GM12878 (cell line): ENCODE results near the gene JAML. TPM values are rescaled to one million over a fixed set of nuclear protein-coding genes. Genes with fewer than 3 reads are reported as not detected.

Experiments
- ATAC-seq: fragments of 200-7000 bp; cut with Tn5 transposase; 3 replicates; pipeline ENCODE4 v1.9.1; 2020; ENCODE audit warnings: mild to moderate bottlenecking, moderate library complexity
- BruUV-seq: library from RNA; stranded (reverse); fragments of 400-500 nt; replicated peaks from 2 replicates; lab custom pipeline; 2021; lab: Mats Ljungman, UMichigan
- CTCF ChIA-PET: fragments of 300-600 bp; sonication (Branson Sonifier 250); formaldehyde crosslinking; extraction: SDS; loops from one replicate; lab custom pipeline; 2021; ENCODE audit warnings: inconsistent platforms; lab: Yijun Ruan, JAX
- POLR2A ChIA-PET: fragments of 350-600 bp; formaldehyde crosslinking; extraction: SDS; loops from one replicate; lab custom pipeline; 2021; ENCODE audit warnings: inconsistent platforms; lab: Charles Lee
- RAD21 ChIA-PET: fragments of 300-600 bp; sonication (Branson Sonifier 250); formaldehyde crosslinking; loops from one replicate; lab custom pipeline; 2023; ENCODE audit warnings: antibody characterized with exemption; ENCODE audit not compliant: unreplicated experiment; lab: Charles Lee
- SMC1A ChIA-PET: fragments of 300-600 bp; sonication (Branson Sonifier 250); formaldehyde crosslinking; loops from one replicate; lab custom pipeline; 2023; ENCODE audit not compliant: unreplicated experiment, uncharacterized antibody; lab: Charles Lee
- DNase-seq: peaks from one replicate; pipeline ENCODE4 v3.0.0-alpha.2; 2011; ENCODE audit warnings: low read depth, low spot score
- FAIRE-seq: peaks from 3 replicates; lab custom pipeline; 2011; peaks lifted over from hg19 to GRCh38; lab: Jason Lieb, UNC
- H2AFZ ChIP-seq: 2 replicates; pipeline ENCODE4 v1.6.0; 2011; ENCODE audit warnings: low read depth, low read length, control low read depth; ENCODE audit not compliant: control insufficient read depth
- H3K27ac ChIP-seq: 2 replicates; pipeline ENCODE4 v1.5.1; 2011; ENCODE audit warnings: control low read depth; ENCODE audit not compliant: control insufficient read depth, insufficient read depth
- H3K27me3 ChIP-seq, 2 experiments: replicated peaks in 1 of 2; 2 replicates each; pipeline versions ENCODE4 v1.6.0 to v1.6.1; 2011; ENCODE audit warnings: low read length in 1 of 2; ENCODE audit not compliant: control insufficient read depth in 2 of 2, insufficient read depth in 2 of 2
- H3K36me3 ChIP-seq, 2 experiments: 2 replicates each; pipeline ENCODE4 v1.5.1; 2011; ENCODE audit warnings: low read length in 1 of 2; ENCODE audit not compliant: control insufficient read depth in 2 of 2, insufficient read depth in 2 of 2
- H3K4me1 ChIP-seq: 2 replicates; pipeline ENCODE4 v1.6.1; 2011; ENCODE audit warnings: mild to moderate bottlenecking, low read length, moderate library complexity, mixed read lengths; ENCODE audit not compliant: control insufficient read depth, insufficient read depth
- H3K4me2 ChIP-seq: 2 replicates; pipeline ENCODE4 v1.6.0; 2011; ENCODE audit warnings: control low read depth; ENCODE audit not compliant: control insufficient read depth, insufficient read depth
- H3K4me3 ChIP-seq: fragments of 200-600 bp; sonication (generic); 2 replicates; pipeline ENCODE4 v1.5.1; 2016
- H3K79me2 ChIP-seq: 2 replicates; pipeline ENCODE4 v1.6.0; 2011; ENCODE audit warnings: low read length; ENCODE audit not compliant: control insufficient read depth, insufficient read depth
- H3K9ac ChIP-seq: 2 replicates; pipeline ENCODE4 v1.8.0; 2011; ENCODE audit warnings: low read length, control low read depth, mixed read lengths; ENCODE audit not compliant: control insufficient read depth, insufficient read depth
- H3K9me3 ChIP-seq: replicated peaks from 3 replicates; pipeline ENCODE4 v1.5.1; 2011; ENCODE audit warnings: mild to moderate bottlenecking, low read length; ENCODE audit not compliant: control insufficient read depth, insufficient read depth
- H4K20me1 ChIP-seq: 2 replicates; pipeline ENCODE4 v1.6.0; 2011; ENCODE audit not compliant: control insufficient read depth, insufficient read depth
- ESRRA ChIP-seq: IDR thresholded peaks from 2 replicates; pipeline ENCODE4 v1.6.1; 2012; ENCODE audit warnings: mild to moderate bottlenecking, low read length, improper control_type of control experiment
- IKZF2 ChIP-seq, 2 experiments: fragments of 450-650 bp; IDR thresholded peaks; 2 replicates each; pipeline ENCODE4 v1.6.1; 2017; ENCODE audit warnings: mild to moderate bottlenecking in 2 of 2, moderate library complexity in 2 of 2
- JUNB ChIP-seq: IDR thresholded peaks from 2 replicates; pipeline ENCODE4 v1.6.1; 2016; ENCODE audit warnings: antibody characterized with exemption, mild to moderate bottlenecking
- SIX5 ChIP-seq: IDR thresholded peaks from 2 replicates; pipeline ENCODE4 v1.6.1; 2011; ENCODE audit warnings: mild to moderate bottlenecking, low read depth, low read length, moderate library complexity; ENCODE audit not compliant: severe bottlenecking
- SUZ12 ChIP-seq: fragments of 200-600 bp; sonication (generic); IDR thresholded peaks from one replicate; pipeline ENCODE4 v1.6.1; 2018; ENCODE audit warnings: antibody characterized with exemption, mild to moderate bottlenecking; ENCODE audit not compliant: unreplicated experiment
- WGBS: methylation state at CpG from one replicate; pipeline ENCODE4 v1.1.6; 2016; ENCODE audit warnings: low lambda C conversion rate; ENCODE audit not compliant: insufficient replicate concordance, insufficient coverage; ENCODE audit errors: missing lambda C conversion rate; 5-methylcytosine and 5-hydroxymethylcytosine counted together
- in situ Hi-C: fragments of 300-500 bp; cut with MboI; formaldehyde crosslinking; loops from 9 replicates; pipeline ENCODE4 v1.14.3; 2018; ENCODE audit warnings: mixed read lengths
- intact Hi-C: fragments of 100-400 bp; cut with micrococcal nuclease; formaldehyde crosslinking; loops from one replicate; pipeline ENCODE4 v1.14.2; 2022; ENCODE audit not compliant: unreplicated experiment
- polyA plus RNA-seq, 11 experiments: library from polyadenylated mRNA; depleted of rRNA in 4 of 11; unstranded in 6 of 11; stranded (reverse) in 5 of 11; fragments of >200 nt; fragmentation: Nextera tagmentation in 4 of 11; fragmentation: Illumina TruSeq in 1 of 11; extraction: Ambion mirVana in 4 of 11; extraction: Trizol in 1 of 11; gene quantifications; 1 replicate in 1 of 11; 2 replicates in 10 of 11; pipeline versions ENCODE4 v1.2.1 to v1.2.3, GENCODE V29; 2011 to 2016; ENCODE audit warnings: inconsistent platforms in 2 of 11, missing spikeins in 2 of 11, low read depth in 1 of 11
- total RNA-seq, 4 experiments: library from RNA; depleted of rRNA in 3 of 4; stranded (reverse); fragments of >200 nt in 3 of 4; fragmentation: Illumina TruSeq in 1 of 4; extraction: Trizol in 1 of 4; gene quantifications; 2 replicates each; pipeline versions ENCODE4 v1.2.1 to v1.2.3, GENCODE V29; 2013 to 2021
- TF ChIP-seq, protein P1 (sequence below): IDR thresholded peaks from 2 replicates; pipeline ENCODE4 v1.6.1; 2012; ENCODE audit warnings: low read depth, low read length, improper control_type of control experiment
- TF ChIP-seq, protein P2 (sequence below): fragments of 450-650 bp; IDR thresholded peaks from 2 replicates; pipeline ENCODE4 v1.6.1; 2017; ENCODE audit warnings: low read depth, mild to moderate bottlenecking, moderate library complexity
- TF ChIP-seq, protein P3 (sequence below): fragments of 150-350 bp; IDR thresholded peaks from 2 replicates; pipeline ENCODE4 v1.6.1; 2014; ENCODE audit warnings: mild to moderate bottlenecking, low read depth, low read length

Gene JAML
- total and polyA plus RNA-seq, 10 of the 15 experiments (the other 5 are each of a cell fraction or from before 2014, with no cell fraction given), result 0.60 to 8.1 (median 3.5) TPM

DNA sequence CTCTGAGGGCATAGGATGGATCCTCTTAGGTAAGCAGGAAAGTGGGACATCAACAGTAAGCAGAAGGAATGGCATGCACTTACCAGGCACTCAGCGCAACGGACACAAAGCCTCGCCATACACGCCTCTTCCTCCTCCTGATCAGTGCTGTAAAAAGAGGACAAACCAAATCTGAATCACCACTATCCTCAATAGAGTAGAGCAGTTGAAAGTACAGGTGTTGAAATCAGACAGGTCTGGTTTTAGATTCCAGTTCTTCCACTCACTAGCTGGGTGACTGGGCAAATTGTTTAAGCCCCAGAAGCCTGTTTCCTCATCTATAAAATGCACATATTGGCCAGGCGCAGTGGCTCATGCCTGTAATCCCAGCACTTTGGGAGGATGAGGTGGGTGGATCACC lies 8.6 kb upstream of the JAML start:
- FAIRE-seq, result no peak

More for the DNA sequence above, 8.6 kb upstream of the JAML start:
- TF ChIP-seq SIX5, result no peak
- TF ChIP-seq, protein P1, sequence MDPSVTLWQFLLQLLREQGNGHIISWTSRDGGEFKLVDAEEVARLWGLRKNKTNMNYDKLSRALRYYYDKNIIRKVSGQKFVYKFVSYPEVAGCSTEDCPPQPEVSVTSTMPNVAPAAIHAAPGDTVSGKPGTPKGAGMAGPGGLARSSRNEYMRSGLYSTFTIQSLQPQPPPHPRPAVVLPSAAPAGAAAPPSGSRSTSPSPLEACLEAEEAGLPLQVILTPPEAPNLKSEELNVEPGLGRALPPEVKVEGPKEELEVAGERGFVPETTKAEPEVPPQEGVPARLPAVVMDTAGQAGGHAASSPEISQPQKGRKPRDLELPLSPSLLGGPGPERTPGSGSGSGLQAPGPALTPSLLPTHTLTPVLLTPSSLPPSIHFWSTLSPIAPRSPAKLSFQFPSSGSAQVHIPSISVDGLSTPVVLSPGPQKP, result no peak
- no peak for TF ChIP-seq IKZF2 (IDR thresholded peaks at IDR 0.05)
- no peak for TF ChIP-seq JUNB
- no peak for TF ChIP-seq ESRRA
- TF ChIP-seq, protein P2, sequence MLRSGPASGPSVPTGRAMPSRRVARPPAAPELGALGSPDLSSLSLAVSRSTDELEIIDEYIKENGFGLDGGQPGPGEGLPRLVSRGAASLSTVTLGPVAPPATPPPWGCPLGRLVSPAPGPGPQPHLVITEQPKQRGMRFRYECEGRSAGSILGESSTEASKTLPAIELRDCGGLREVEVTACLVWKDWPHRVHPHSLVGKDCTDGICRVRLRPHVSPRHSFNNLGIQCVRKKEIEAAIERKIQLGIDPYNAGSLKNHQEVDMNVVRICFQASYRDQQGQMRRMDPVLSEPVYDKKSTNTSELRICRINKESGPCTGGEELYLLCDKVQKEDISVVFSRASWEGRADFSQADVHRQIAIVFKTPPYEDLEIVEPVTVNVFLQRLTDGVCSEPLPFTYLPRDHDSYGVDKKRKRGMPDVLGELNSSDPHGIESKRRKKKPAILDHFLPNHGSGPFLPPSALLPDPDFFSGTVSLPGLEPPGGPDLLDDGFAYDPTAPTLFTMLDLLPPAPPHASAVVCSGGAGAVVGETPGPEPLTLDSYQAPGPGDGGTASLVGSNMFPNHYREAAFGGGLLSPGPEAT, result no peak
- no peak for TF ChIP-seq SUZ12
- TF ChIP-seq, protein P3, sequence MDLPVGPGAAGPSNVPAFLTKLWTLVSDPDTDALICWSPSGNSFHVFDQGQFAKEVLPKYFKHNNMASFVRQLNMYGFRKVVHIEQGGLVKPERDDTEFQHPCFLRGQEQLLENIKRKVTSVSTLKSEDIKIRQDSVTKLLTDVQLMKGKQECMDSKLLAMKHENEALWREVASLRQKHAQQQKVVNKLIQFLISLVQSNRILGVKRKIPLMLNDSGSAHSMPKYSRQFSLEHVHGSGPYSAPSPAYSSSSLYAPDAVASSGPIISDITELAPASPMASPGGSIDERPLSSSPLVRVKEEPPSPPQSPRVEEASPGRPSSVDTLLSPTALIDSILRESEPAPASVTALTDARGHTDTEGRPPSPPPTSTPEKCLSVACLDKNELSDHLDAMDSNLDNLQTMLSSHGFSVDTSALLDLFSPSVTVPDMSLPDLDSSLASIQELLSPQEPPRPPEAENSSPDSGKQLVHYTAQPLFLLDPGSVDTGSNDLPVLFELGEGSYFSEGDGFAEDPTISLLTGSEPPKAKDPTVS, result no peak
- no peaks in the 10 kb centered on the region for H3K27me3 ChIP-seq
- CTCF ChIA-PET, result no interaction called here
- 93% methylated on average over 5 of the region's 5 CpGs for WGBS
- no peak for DNase-seq
- ATAC-seq, result no peak
- SMC1A ChIA-PET, result interaction anchor here (1.3 kb wide), 1 partner anchor 8 kb away, joined by 3 read pairs; the partner anchor contains the start of gene JAML
- RAD21 ChIA-PET, result no interaction called here
- no peaks in the 10 kb centered on the region for H3K79me2 ChIP-seq
- H3K4me1 ChIP-seq, result 0 out of 2 replicates have a peak, but pooled peaks cover 5% of the 10 kb centered on the region
- H4K20me1 ChIP-seq, result no peaks in the 10 kb centered on the region
- no peak overlapping the region for H3K27ac ChIP-seq
- in situ Hi-C loops, result no loop called here
- POLR2A ChIA-PET, result no interaction called here
- H3K4me2 ChIP-seq, result no peak overlapping the region
- no peaks in the 10 kb centered on the region for H3K9me3 ChIP-seq
- no peak overlapping the region for H3K9ac ChIP-seq
- peaks cover 0 to 2% of the 10 kb centered on the region in 2 experiments; a peak in 2 of 4 replicates for H3K36me3 ChIP-seq
- H2AFZ ChIP-seq, result no peak overlapping the region
- intact Hi-C loops, result no loop called here
- no peak overlapping the region for H3K4me3 ChIP-seq
- BruUV-seq, result no TSS peak
